ENCODE results near the gene HOXB3.

DNA sequence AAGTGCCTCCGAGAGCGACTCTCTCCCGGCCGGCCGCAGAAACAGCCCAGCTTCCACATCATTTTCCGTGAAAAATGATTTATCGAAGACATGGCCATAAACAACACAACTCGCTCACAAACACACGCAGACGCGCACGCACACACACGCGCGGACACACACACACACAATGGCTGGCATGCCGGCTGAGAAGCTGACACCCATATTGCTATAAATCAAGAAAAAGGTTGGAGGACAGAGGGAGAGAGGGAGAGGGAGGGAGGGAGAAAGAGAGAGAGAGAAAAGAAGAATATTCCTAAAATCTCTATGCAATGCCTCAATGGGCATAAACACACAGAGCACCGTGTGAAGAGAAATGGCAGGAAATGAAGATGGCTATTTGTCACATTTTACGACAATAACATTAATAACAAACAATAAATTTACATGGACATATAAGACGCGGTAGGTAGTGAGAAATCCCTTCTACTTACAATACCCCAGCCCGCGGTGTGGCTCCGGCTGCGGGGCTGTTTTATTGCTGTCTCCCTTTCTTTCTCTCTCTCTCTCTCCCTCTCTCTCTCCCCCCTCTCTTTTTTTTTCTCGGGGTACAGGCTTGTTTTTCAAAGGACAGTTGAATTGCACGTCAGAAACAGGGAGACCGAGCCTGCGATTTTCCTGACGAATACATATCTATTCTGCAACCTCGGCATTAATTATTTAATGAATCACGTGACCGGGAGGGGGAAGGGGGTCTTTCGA is 21.4 kb downstream of the HOXB3 start:
- TF ChIP-seq, protein P1, sequence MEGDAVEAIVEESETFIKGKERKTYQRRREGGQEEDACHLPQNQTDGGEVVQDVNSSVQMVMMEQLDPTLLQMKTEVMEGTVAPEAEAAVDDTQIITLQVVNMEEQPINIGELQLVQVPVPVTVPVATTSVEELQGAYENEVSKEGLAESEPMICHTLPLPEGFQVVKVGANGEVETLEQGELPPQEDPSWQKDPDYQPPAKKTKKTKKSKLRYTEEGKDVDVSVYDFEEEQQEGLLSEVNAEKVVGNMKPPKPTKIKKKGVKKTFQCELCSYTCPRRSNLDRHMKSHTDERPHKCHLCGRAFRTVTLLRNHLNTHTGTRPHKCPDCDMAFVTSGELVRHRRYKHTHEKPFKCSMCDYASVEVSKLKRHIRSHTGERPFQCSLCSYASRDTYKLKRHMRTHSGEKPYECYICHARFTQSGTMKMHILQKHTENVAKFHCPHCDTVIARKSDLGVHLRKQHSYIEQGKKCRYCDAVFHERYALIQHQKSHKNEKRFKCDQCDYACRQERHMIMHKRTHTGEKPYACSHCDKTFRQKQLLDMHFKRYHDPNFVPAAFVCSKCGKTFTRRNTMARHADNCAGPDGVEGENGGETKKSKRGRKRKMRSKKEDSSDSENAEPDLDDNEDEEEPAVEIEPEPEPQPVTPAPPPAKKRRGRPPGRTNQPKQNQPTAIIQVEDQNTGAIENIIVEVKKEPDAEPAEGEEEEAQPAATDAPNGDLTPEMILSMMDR (IDR thresholded peaks at IDR 0.05), result no peak
- TF ChIP-seq POLR2A (IDR thresholded peaks at IDR 0.05), result no peak
